Stimulated activated CD4-positive, alpha-beta T cell treated with anti-CD3 and anti-CD28 coated beads, TNF-alpha, amount 100 ng/mL, for 4 hours (primary cell): ENCODE results near the gene FMN2.

Experiments used
- DNase-seq, 3 experiments: peaks; one replicate each; pipeline ENCODE4 v3.0.0-alpha.2; 2020; ENCODE audit warnings: low read depth in 3 of 3

FMN2 gene

DNA sequence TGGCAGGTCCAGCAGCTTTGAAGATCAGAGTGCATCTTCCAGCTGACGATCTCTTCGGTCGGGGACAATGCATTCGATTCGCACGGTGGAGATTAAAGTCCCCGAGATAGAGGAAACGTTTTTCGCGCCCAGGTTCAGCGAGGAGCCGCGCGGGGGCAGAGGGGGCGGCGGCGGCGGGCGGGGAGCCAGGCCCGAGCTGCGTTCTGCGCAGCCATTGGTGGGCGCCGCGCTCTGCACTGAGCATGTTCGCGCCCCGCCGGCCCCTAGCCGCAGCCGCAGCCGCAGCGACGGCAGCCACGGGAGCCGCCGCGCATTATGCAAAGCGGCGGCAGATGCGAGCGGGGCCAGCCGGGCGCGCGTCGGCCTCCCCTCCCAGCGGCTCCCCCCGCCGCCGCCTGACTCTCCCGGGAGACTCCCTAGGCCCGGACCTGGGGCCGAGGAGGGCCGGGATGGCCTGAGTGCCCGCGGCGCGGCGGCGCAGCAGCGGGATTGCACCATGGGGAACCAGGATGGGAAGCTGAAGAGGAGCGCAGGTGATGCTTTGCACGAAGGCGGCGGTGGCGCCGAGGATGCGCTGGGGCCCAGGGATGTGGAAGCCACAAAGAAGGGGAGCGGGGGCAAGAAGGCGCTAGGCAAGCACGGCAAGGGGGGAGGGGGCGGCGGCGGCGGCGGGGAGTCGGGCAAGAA is at the start of gene FMN2:
Gene FMN2, plus strand, starts transcription at position 270 of the 687 bp plus-strand sequence. Its CDS starts 227 bp downstream, at position 497.
- DNase-seq = no peak

DNA sequence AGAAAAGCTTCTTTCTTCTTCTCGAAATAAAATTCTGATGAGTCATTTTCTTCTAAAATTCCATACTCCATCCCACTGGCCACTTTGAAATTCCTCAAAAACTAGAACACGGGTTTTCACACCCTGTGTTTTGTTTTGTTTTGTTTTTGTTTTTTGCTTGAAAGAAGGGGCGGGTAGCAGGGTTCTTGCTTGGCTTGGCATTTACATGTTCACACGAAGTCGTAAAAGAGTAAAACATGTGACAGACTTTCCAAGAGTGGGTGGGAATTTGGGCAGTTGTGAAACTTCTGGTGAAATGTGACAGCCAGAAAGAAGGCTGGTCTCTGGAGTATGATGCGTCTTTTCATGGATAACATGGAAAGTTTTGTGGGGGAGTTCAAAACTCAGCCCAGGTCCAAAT is 47.1 kb upstream of the FMN2 start:
- no peak for DNase-seq

DNA sequence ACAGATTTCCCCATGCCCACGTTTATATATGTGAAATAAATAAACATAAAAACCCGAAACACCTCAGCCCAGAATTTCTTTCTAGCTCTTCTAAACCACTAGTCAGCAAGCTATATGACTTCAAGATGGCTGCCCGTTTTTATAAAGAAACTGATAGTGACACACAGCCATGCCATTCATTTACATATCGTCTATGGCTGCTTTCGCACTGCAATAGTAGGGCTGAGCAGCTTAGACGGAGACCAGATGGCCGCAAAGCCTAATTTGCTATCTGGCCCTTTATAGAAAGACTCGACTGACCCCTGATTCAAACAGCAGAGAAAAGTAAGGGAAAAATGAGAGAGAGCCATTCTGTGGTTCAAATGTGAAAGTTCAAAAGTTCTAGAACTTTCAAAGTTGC is 45.7 kb upstream of the FMN2 start:
- no peak for DNase-seq

DNA sequence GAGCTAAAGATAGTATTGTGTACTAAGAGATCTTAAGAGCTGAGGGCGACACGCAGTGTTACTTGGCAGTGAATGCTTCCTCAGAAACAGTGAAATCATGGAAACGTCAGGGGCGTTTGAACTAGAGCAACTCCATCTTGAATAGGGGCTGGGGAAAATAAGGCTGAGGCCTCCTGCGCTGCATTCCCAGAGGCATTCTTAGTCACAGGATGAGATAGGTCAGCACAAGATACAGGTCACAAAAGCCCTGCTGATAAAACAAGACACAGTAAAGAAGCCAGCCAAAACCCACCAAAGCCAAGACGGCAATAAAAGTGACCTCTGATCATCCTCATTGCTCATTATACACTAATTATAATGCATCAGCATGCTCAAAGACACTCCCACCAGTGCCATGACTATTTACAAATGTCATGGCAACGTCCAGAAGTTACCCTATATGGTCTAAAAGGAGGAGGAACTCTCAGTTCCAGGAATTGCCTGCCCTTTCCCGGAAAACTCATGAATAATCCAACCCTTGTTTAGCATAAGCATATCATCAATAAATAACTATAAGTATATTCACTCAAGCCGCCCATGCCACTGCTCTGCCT is 37.5 kb upstream of the FMN2 start:
- DNase-seq = no peak

DNA sequence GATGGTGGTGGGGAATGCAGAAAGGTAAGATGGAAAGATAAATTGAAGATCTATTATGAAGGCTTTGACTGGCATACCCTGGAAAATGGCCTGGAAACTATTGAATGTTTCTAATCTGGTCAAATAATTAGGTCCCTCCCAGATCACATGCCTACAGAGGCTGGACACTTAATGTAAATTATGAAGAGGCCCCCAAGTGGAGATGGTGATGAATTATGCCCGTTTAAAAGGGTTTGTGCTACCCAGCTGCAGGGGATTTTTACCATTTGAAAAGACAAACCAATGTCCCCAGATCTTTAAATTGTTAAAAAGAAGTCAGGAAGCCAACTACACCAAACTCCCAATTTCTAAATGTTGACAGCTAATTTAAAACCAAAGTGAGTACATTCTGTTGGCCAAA is 35.7 kb upstream of the FMN2 start:
- DNase-seq = no peak

DNA sequence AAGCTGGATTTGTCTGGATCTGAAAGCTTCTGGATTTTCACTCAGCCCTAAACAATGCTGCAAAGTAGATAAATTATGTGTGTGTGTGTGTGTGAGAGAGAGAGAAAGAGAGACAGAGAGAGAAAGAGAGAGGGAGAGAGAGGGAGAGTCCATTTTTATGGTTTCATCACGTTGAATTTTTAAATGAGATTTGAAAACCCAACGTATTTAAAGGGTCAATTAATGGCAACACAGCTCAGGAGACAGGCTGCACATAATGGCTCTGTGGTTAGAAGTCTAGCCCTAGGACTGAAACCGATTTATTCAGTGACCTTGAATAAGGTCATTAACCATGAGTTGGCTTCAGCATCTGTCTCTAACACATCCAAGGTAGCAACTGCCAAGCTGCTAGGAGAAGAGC is 35.3 kb upstream of the FMN2 start:
- DNase-seq = no peak

DNA sequence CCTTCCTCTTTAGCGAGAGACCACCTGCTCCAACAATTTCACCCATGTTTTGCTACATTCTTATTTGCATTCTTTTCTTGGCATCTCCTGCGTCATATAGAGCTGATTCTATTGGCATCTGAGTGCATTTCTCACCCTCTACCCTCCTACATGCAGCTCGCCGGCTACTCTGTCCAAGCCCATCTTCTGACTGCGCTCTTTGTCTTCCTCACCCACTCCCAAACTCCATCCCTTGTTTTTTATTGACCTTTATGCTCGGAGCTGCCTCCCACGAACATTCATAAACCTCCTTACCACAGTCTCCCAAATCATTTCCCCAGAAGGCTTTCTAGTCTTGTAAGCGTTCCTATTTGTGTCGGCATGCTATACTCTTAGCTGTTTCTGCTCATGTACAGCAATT is 33.6 kb upstream of the FMN2 start:
- DNase-seq = no peak

DNA sequence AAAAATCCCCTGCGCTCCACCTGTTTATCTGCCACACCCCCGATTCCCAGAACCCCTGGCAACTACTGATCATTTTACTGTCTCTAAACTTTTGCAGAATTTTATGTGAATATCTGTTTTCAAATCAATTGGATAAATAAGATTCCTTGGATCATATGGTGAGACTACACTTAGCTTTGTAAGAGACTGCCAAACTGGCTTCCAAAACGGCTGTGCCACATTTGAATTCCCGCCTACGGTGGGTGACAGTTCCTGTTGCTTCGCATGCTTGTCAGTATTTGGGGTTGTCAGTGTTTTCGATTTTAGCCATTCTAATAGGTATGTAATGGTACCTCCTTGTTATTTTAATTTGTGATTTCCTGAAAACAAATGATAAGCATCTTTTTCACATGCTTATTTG is 22.7 kb upstream of the FMN2 start:
- DNase-seq = no peak

DNA sequence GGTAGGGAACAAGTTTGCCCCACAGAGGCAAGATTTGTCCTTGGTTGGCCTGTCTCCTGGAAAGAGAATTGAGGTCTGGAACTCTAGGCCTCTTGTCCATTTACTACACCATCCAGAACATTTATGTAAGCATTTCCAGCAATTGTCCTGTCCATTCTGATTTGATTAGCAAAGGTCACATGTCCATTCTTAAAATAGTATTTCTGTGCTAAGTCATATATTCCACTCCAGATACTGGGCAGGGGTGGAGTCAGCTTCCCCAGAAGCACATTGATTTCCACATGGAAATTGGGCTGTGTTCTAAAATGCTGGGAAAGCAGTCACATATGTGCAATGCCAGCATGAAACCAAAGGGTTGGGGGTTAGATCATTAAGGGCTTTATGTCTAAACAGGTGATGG is 21.5 kb upstream of the FMN2 start:
- no peak for DNase-seq

DNA sequence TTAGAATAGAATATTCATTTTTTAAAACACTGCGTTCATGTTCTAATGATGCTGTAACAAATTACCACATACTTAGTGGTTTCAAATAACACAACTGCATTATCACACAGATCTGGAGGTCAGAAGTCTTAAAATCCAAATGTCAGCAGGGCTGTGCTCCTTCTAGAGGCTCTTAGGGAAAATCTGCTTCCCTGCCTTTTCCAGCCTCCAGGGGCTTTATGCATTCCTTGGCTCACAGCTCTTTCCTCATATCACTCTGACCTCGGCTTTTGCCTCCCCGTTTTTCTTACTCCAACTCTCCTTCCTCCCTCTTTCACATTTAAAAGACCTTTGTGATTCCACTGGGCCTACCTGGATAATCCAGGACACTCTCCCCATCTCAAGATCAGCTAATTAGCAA is 18.6 kb upstream of the FMN2 start:
- no peak for DNase-seq

DNA sequence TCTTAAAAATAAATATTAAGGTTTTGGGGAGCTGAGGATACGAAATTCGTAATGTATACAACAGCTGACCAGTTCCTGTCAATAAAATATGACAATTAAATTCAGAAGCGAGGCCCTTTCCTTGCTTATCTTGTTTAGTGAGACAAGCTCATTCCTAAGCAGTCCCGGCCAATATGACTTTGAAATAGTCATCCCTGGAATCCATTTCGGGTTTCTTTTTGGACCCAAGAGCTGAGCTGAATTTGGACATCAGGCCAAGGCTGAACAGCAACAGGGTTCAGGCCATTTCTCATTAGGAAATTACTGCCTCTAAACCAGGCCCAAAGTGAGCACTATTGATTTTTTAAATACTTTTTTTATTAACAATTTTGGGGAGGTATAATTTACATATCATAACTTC is 17.3 kb upstream of the FMN2 start:
- no peak for DNase-seq

DNA sequence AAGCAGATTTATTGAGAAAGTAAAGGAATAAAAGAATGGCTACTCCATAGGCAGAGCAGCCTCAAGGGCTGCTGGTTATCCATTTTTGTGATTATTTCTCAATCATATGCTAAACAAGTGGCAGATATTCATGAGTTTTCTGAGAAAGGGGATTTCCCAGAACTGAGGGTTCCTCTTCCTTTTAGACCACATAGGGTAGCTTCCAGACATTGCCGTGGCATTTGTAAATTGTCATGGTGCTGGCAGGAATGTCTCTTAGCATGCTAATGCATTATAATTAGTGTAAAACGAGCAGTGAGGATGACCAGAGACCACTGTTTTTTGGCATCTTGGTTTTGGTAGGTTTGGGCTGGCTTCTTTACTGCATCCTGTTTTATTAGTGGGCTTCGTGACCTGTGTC is 16.8 kb upstream of the FMN2 start:
- DNase-seq = no peak

DNA sequence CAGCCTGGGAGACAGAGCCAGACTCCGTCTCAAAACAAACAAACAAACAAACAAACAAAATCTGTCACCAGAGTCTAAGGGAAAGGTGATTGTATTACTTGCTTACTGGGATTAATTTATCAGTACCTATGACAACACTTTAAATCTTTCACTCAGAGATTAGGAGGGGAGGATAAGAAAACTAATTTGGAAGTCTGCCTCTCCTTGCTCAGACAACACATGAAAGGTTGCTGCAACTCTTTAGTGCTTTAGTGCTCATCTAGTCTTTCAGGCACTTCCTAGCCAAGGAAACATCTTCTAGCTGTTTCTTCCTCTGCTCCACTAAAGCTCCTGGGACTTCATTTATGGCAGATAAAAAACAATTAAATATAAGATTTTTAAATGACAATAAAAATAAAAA is 7.3 kb upstream of the FMN2 start:
- DNase-seq = no peak

DNA sequence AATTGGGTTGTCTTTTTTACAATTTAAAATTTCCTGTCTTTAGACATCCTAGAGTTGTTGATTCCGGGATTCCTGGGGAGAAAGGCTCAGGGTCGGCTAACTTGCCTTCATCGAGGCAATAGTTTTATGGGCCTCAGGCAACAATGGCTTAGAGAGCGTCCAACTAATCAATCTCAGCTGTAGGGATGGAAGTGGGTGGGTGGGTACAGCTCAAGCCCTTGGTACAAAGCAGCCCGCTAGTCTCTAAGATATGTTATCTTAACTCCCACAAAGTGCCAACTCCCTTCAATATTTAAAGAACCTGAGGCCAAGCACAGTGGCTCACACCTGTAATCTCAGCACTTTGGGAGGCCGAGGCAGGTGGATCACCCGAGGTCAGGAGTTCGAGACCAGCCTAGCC is 6.9 kb upstream of the FMN2 start:
- no peak for DNase-seq

DNA sequence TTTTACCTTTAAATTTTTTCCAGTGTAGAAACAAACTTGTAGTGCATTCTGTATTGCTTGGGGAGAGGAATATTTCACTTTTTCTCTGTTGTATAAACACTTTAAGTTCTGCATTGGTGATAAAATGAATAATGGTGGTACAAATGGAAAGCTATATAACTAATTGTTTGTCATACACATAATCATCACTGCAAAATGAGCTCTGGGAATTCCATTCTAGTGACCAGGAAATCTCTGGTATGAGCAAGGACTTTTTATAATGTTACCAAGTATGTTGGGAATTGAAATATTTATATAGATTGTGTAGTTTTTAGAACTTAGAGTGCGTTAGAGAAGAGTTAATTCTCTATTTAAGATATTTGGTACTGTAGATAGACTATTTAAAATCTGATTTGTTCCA is 5.0 kb upstream of the FMN2 start:
- no peak for DNase-seq

DNA sequence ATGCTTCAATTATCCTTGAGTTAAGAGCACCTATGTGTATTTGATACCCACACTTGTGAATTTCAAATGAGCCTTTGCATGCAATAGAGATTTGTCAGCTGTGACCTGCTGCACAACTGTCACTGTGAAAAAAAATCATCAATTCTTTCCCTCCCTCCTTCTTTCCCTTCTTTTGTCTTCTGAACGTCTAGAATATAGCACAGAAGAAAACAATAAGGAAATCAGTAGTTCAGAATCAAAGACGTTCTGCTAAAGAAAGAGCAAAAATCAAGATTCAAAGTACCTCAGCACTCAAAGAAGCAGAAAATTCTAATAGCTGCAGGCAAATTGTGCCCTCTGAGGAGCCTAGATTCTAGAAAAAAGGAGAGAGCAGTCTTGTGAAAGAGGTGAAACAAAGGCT is 1.7 kb upstream of the FMN2 start:
- no peak for DNase-seq

DNA sequence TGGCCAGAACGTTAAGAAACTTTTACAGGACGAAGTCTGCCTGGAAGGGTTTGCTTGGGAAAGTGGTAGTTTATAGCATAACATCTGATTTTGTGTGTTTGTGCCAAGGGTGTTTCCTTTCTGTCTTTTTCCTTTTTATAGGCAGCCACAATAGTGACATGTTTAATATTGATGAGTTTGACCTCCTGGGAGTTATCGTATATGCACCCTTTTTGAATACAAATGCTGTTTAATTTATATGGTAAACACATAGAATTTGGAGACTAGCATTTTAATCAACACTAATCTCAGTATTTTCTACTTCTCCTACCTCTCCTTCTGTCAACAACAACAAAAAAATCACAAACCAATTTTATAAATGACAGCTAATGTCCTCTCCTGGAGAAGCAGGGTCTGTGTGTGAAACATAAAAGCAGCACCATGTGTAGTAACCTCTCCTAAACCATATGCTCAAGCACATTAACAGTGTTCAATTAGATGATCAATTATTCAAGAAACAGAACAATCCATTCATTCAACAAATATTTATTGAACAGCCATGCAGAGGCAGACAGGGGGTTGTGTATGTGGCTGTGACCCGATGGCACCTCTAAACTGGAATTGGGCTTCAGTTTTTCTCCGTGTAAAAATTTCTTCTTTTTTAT is 604 bp upstream of the FMN2 start:
- DNase-seq = no peak

DNA sequence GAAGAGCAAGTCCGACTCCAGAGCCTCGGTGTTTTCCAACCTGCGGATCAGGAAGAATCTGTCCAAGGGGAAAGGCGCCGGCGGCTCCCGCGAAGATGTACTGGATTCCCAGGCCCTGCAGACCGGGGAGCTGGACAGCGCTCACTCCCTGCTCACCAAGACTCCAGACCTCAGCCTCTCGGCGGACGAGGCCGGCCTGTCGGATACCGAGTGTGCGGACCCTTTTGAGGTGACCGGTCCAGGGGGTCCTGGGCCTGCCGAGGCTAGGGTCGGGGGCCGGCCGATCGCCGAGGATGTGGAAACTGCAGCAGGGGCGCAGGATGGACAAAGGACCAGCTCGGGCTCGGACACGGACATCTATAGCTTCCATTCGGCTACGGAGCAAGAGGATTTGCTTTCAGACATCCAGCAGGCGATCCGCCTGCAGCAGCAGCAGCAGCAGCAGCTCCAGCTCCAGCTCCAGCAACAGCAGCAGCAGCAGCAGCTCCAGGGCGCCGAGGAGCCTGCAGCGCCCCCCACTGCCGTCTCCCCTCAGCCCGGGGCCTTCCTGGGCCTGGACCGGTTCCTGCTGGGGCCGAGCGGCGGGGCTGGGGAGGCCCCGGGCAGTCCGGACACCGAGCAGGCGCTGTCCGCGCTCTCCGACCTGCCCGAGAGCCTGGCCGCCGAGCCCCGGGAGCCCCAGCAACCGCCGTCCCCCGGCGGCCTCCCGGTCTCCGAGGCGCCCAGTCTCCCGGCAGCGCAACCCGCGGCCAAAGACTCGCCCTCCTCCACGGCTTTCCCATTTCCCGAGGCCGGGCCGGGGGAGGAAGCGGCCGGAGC is 827 bp downstream of the FMN2 start:
- DNase-seq = no peak

DNA sequence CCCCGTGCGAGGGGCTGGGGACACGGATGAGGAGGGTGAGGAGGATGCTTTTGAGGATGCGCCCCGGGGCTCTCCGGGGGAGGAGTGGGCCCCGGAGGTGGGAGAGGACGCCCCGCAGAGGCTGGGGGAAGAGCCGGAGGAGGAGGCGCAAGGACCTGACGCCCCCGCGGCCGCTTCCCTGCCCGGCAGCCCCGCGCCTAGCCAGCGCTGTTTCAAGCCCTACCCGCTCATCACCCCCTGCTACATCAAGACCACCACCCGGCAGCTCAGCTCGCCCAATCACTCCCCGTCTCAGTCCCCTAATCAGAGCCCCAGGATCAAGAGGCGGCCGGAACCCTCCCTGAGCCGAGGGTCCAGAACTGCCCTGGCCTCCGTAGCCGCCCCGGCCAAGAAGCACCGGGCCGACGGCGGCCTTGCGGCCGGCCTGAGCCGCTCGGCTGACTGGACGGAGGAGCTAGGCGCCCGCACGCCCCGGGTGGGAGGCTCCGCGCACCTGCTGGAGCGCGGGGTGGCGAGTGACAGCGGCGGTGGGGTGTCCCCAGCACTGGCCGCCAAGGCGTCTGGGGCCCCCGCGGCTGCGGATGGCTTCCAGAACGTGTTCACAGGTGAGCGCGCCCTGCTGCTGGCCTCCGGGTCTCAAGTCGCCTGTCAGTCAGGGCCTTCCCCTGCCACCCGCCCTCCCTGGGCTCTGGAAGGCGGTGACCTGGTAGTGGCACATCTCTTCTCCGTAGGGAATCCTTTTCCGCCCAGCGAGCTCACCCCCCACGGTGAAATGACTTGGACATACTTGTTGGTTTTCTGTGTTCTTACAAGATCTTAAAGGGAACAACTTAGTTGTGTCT is 1.7 kb downstream of the FMN2 start:
- no peak for DNase-seq

DNA sequence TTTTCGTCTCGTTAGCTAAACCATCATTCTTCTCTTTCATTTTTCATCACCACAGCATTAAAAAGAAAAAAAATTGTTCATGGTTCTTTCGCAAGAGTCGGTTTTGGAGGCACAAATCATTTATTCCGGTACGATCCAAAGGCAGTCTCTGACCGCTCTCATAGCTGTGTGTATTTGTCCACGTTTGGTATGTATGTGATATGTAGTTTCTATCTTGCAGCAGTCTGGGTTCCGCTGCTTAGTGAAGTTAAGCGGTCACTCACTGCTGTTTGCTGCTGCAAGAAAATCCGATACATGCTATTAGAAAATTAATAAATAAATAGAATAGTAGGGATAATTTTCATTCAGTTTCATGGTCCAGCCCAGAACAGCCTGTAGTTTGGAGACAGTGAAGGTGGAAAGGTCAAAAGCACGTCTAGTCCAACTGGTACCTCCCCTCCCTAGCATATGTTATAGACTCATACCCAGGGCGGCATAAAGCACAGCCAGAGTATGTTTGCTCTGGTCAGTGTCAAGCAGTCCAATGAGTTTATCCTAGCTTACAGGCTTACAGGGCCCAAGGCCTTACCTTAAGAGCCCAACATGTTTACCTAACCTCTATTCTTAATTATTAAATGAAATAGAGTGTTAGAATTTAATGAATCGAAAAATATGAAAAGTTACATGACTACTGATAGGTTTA is 2.5 kb downstream of the FMN2 start:
- no peak for DNase-seq

DNA sequence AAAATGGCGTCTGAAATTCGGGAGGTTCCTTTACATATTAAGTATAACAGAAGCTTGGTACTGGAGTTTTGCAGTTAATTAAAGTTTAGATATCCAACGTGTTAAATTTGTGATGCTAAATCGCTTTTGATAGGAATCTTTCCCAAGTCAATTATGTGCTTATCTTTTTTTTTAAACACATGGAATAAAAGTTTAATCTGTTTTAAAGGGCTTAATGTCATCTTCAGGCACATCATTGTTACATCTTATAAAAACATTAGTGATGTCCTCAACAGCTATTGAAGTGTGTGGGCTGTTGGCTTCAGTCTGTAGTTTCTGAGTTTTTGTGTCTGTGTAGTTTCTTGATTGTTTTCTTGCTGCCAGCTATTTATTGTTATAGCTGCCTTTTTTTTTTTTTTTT is 5.3 kb downstream of the FMN2 start:
- DNase-seq = no peak
